GM21825 (cell line): ENCODE results near the gene PDZD7.

ENCODE experiments used
- ATAC-seq: cut with Tn5 transposase; IDR thresholded peaks from one replicate; pipeline ENCODE4 v1.9.1; 2021; ENCODE audit warnings: mild to moderate bottlenecking, moderate library complexity; ENCODE audit not compliant: unreplicated experiment

PDZD7 gene

DNA sequence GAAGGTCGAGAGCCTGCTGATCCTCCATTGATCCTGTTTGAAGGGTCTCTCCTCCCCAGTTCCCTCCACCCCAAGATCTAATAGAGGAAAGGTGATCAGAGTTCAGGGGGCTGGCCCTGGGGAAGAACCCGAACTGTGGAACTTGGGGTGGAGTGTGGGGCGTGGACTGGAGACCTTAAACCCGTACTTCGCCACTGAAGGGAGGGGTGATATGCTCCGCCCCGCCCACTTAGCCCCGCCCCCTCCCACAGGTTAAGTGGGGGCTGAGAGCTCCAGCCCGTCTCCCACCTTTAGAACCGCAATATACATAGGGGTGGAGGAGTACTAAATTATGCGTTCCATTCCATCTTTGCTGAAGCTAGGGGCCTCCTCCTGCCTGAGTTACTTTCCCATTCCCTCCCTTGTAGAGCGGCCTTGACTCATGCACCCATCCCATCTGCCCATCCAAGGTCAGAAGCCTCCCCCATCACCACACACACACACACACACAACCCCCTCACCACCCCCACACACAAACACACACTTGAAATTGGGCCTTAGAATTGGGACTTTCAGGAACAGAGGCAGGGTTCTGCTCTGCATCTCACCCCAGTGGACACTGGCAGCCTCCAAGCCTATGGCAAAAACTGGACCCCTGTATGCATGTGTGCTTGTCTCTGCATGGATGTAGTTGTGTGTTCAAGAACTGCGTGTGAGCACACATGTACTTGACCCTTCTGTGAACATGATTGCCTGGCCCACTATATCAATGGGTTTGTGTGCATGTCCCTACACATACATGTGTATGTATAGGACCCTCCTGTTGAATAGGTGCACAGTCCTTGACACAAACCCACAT is 60.6 kb downstream of the PDZD7 start:
- ATAC-seq: no peak

DNA sequence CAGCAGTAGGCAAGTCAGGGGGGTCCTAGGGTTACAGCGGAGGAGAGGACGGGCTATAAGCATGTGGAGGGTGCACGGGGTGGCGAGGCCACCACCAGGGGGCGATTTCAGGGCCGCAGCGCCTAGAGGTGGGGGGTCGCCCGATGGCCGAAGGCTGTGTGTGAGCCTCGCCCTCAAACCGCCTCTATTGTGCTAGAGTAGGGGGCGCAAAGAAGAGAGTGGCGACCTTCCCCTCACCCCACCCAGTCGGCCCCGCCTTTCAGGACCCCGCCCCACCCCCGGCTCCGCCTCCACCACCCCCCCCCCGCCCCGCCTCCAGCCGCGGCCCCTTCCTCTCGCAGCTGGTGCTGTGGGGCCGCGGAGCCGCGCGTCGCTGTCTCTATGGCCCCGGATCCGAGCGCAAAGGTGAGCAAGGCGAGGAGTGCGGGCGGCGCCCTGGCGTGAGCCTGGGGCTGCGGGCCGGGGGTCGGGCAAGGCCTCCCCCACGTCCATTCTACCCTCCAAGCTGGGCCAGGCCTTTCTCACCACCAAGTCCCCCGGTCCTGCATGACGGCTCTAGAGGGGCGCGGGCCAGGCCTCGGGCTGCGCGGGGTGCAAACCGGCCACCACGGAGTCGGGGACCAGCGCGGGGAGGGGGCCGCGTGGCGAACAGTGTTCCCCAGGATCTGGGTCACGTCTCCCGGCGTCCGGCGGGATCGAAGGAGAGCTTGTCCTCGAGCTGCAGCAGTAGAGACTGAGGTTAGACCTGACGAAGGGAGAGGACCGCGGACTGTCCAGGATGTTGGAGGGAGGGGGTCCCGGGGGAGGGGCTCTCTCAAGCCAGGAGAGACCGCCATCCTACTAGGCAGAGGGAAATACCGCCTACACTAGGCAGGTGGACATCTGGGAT is 61.5 kb downstream of the PDZD7 start, which contains the start of gene SEMA4G:
Gene SEMA4G (plus strand): TSS at position 318 of the 889 bp plus-strand sequence. CDS start 3,409 bp downstream, outside the sequence.
- ATAC-seq: peak; percentile 50

DNA sequence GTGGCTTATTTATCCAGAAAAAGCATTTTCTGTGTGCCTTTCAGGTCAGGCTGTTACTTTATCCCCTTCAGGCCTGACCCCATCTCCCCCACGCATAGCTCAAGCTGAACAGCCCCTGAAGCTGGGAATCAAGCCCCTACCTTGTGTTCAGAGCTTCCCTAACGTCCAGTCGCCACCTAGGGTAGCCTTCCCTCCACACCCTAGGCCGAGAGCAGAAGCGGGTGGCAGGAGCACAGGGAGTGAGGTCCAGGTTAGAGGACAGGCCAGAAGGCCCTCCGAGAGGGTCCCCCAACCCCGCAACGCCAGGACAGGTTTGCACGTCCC is 62.1 kb downstream of the PDZD7 start:
- ATAC-seq: no peak

DNA sequence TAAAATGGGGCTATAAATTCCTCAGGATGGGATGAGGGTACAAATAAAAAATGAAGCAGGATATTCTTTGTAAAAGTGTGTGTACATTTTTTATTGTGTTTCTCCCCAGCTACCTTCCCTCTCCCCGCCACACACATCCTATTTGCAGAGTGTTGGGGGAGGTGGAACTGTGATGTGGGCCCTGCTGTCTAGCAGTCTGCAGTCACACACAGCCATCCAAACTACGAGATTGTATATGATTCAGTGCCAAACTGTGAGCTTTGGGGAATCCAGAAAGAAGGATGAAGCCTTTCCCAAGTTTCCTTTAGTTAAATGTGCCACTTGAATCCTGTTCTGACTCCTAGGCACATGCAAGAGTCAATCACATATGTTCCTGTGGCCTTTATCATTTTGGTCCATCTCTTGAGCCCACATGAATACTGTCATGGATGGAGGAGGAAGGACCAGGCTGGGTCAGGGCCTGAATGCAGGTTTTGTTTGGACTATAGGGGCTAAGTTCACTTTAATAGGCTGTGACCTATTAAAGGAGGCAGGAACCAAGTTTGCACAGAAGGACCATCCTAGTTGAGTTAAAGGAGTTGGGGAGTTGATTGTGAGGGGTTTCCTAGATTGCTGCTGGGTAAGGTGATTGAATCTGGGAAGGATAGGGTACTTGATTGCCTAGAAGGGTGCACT is 62.7 kb downstream of the PDZD7 start:
- ATAC-seq: no peak

DNA sequence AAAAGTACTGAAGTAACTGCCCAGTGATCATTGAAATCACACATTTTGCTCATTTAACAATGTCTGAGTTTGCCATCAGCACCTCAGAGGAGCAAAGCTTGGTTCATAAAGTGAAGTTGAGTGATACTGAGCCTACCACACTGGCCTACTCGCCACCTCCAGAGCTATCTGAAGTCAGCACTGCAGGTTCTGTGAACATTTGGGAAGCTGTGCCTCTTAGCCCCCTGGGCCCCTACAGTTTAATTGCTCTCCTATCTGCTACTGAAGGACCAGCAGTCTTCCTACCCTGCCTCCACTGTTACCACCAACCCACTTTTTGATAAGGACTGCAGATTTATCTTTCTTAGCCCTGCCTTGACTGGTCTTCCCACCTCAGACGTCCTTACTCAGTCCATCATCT is 63.6 kb downstream of the PDZD7 start:
- ATAC-seq: no peak

DNA sequence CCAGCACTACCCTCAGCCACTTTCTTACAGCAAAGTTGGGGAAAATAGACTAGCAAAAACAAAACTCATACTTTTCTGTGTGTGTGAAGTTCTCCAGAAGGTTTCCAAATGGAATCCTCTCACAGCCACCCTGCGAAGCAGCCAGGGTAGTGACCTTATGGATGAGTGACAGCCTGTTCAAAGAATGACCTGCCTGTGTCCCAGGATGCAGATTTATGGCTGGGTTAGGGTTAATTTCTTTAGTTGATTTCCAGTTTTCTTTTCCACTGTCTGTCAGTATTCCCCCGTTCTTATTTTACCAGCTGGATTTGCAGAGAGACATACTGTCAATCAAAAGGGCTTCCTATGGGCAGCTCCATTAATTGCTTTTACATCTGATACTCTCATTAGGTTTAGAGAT is 64.0 kb downstream of the PDZD7 start:
- ATAC-seq: no peak

DNA sequence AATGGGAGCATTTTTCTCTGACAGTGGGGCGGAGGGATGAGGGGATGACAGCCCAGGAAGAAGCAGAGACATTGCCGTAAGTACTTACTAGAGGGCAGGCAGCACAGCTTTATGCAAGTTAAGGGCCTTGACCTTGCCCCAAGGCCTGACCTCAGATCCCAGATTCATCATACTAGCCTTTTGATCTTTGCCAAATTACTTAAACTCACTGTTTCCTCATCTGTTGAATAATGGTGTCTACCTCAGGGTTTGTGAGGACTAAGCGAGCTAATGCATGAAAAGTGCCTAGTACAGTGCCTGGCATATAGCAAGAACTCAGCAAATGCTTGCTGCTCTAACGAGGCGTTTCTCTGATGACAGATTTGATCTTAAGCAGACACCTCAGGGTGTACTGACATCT is 65.1 kb downstream of the PDZD7 start:
- no peak for ATAC-seq

DNA sequence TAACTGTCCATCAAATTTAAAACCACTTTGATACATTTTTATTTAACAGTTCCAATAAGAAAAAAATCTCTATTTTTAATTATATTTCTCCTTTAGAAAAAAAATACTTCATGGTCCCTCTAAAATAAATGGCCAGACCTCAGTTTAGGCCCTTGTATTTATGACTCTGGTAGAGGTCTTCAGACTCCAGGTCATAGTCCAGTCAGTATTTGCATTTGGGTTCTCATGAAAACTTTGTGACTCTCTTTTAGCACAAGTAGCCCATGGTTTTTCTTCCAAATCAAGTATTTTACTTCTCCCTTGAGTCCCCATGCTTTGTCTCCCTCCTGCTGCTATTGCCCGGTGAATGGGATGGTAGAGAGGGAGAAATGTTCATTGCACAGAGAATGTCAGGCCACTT is 67.1 kb downstream of the PDZD7 start:
- ATAC-seq: no peak

DNA sequence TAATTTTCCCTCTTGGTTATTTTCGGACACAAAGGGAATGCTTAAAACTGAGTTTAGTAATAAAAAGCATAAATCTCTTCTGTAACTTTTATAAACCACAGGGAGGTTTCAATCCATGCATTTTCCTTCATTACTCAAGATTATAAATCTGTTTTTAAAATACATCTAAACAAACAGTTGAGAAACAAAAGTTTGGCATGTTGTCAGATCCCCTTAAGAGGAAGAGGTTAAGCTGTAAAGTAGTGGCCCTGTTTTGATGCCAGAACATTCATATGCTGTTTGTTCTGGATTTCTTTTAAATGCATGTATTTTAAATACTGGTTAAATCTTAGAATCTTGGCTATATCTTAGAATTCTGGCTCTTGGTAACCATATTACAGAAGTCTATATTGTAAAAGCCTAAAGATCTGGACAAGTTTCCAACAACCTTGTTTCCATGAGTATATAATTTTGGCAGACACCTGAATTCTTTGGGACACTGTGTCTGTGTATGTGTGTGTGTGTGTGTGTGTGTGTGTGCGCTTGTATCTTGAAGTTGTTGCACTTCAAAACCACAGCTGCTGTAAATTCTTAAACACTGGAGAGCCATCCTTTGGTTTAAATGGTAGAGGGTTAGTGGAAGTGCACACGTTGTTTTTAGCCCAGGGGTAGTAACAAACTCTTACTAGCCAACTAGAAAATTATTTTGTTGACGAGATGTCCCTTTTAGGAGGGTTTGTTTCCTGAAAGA is 68.4 kb downstream of the PDZD7 start:
- ATAC-seq: no peak

DNA sequence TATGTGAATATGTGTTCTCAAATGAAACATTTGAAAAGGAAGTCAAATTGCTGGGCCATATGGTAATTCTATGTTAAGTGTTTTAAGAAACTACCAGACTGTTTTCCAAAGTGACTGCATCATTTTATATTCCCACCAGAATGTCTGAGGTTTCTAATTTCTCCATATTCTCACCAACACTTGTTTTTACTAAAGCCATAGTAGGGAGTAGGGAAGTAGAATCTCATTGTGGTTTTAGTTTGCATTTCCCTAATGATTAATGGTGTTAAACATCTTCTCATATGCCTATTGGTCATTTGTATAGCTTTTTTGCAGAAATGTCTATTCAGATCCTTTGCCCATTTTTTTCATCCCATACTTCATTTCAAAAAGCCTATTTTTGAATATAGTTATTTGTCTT is 70.7 kb downstream of the PDZD7 start:
- ATAC-seq: no peak
